Coronary artery (tissue), 2 donors: Measurements from ENCODE around the gene CLIC3.
A peak's percentile ranks its signal among the peaks of the same experiment; 100 is the strongest.

Source experiments
- DNase-seq: peaks from one replicate; pipeline ENCODE4 v3.0.0-alpha.2; 2017; ENCODE audit warnings: low spot score
- H3K27ac ChIP-seq, 2 donors: fragments of 200-600 bp; sonication (generic); one replicate each; pipeline ENCODE4 v1.5.1; 2016 to 2019
- H3K4me3 ChIP-seq: fragments of 200-600 bp; sonication (generic); 2 replicates; pipeline ENCODE4 v1.5.1; 2016; ENCODE audit warnings: mild to moderate bottlenecking, moderate library complexity
- TF ChIP-seq, protein P1 (sequence below): fragments of 200-600 bp; sonication (generic); IDR thresholded peaks from one replicate; pipeline ENCODE4 v1.5.1; 2019; ENCODE audit warnings: antibody characterized with exemption

Gene CLIC3

DNA sequence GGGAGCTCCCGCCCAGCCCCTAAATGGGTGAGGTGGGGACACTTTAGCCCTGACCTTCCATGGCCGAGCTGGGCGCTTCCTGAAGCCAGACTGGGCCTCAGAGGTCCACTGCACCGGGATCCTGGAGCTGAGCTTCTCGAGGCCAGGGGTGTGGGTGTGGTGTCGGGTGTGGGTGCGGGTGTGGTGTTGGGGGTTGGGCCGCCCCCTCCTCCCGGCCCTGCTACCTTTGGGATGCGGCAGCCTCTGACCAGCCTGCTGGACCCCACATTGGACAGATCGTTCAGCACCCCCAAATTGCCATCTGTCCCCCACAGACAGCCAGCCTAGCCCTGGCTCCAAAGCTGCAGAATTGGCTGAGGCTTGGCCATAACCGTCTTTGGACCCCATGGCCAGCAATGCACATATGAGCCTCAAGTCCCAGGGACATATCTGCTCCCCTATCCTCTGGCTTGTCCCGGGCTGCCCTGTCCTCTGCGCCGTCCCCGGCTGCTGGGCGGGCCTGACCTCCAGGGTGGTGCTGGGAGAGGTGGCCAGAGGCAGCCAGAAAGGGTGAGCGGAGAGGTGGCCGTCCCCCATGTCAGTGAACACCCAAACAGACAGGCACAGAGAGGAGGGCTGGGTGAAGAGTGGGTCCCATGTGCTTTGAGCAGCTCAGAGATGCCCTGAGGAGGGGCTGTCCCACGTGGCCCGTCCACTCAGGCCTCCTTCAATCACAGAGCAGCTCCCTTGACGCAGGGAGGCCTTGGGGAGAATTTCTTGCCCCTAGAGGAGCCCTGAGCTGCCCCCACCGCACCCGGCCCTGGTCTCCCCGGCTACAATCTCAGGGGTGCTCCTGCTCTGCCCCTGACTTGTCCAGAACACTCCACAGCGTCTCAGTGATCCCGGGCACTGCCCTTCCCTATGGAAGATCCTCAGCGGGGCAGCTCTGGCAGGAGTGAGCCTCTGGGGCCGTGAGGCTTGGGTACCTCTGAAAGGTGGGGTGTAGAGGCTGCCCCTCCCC is 22.4 kb downstream of the CLIC3 start:
- Histone ChIP-seq H3K27ac (peak overlapping the region in 1 of 2 donors; percentile 32), H3K4me3 (no peak overlapping the region)
- no peak for DNase-seq
- TF ChIP-seq, protein P1, sequence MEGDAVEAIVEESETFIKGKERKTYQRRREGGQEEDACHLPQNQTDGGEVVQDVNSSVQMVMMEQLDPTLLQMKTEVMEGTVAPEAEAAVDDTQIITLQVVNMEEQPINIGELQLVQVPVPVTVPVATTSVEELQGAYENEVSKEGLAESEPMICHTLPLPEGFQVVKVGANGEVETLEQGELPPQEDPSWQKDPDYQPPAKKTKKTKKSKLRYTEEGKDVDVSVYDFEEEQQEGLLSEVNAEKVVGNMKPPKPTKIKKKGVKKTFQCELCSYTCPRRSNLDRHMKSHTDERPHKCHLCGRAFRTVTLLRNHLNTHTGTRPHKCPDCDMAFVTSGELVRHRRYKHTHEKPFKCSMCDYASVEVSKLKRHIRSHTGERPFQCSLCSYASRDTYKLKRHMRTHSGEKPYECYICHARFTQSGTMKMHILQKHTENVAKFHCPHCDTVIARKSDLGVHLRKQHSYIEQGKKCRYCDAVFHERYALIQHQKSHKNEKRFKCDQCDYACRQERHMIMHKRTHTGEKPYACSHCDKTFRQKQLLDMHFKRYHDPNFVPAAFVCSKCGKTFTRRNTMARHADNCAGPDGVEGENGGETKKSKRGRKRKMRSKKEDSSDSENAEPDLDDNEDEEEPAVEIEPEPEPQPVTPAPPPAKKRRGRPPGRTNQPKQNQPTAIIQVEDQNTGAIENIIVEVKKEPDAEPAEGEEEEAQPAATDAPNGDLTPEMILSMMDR: no peak

GRCh38 chr9:136972743-136973142 is 23.6 kb downstream of the CLIC3 start:
- H3K4me3 ChIP-seq: no peak overlapping the region
- TF ChIP-seq, protein P1: no peak
- no peak overlapping the region for H3K27ac ChIP-seq
- no peak for DNase-seq

- TF ChIP-seq, protein P1: no peak
- no peak overlapping the region for H3K4me3 ChIP-seq
- DNase-seq: no peak
- H3K27ac ChIP-seq: no peak overlapping the region
Observed at GRCh38 chr9:136972335-136972734, 24.0 kb downstream of the CLIC3 start.

DNA sequence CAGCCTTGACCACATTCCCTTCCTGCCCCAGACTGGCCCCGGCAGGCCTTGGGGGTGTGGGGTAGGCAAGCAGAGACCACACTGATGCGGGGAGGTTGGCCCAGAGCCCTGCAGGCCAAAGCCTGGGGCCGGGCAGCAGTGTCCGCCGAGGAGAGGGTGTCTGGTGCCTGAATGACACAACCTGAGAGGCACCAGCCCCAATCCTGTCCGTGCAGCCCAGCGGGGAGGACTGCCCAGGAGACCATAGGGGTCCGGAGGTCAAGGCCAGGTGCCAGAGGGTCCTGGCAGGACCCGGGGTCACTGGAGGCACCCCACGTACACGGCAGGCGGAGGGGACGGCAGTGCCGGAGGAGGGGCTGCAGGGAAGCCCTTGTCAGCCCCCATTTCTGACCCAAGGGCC is 24.6 kb downstream of the CLIC3 start:
- no peak for DNase-seq
- H3K4me3 ChIP-seq: no peak overlapping the region
- TF ChIP-seq, protein P1: no peak
- H3K27ac ChIP-seq: no peak overlapping the region

DNA sequence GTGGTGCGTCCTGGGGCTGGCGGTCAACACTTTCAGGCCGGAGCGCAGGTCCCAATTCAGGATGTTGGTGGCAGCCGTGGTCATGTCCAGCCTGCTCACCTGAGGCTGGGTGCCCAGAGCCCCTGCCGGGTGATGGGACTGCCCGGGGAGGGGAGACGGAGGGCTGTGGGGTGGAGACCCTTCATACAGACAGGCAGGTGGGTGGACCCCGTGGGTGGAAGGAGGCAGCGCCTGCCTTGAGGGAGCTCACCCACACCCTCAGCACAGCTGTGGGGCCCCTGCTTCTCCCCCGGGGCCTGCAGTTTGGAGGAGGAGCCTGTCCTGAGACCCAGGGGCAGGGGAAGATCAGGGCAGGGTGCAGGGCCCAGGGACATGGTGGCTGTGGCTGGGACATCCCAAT is 26.0 kb downstream of the CLIC3 start:
- H3K4me3 ChIP-seq: no peak overlapping the region
- no peak overlapping the region for H3K27ac ChIP-seq
- TF ChIP-seq, protein P1: no peak
- no peak for DNase-seq

DNA sequence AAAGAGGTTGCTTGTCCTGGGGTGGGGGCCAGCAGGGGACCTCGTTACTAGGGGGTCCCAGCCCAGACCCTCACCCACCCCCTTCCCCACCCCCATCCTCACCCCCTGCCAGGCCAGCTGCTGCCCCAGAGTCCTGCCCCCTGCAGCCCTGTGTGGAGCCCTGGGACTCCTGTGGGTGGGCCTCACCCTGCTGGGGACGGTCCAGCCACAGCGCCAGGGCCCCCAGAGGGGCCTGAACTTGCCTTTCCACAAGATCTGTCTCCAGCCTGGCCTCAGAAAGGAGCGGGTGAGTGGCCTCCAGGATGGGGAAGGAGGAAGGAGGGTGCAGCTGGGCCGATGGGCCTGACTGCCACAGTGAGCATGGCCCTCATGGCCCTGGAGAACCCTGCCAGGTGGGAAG is 26.6 kb downstream of the CLIC3 start:
- no peak for DNase-seq
- Histone ChIP-seq H3K4me3 (no peak overlapping the region), H3K27ac (no peak overlapping the region)
- TF ChIP-seq, protein P1: no peak

DNA sequence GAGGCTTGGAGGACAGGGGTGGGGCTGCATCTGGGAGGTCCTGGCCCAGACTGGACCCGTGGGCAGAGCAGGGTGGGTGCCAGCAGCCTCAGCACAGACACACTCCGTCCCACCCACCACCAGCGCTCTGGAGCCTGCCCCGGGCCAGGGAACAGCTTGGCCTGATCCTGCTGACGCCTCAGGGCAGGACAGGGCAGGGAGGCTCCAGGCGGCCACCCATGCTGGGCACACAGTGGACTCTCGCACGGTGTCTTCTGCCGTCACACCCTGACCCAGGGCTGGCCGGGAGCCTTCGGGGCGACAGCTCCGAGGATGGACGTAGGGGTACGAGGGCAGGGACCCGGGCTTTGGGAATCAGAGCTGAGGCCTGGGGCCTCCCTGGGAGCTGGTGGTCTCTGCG is 27.2 kb downstream of the CLIC3 start:
- TF ChIP-seq, protein P1: no peak
- no peak overlapping the region for H3K4me3 ChIP-seq
- DNase-seq: no peak
- no peak overlapping the region for H3K27ac ChIP-seq
